CD4-positive, alpha-beta T cell (primary cell): Measurements from ENCODE around the gene REEP6. TPM values are rescaled to one million over a fixed set of nuclear protein-coding genes. Genes with fewer than 3 reads are reported as not detected.

Source experiments
- ATAC-seq: fragments of 200-7000 bp; cut with Tn5 transposase; one replicate; pipeline ENCODE4 v1.10.0; 2022; ENCODE audit warnings: mild to moderate bottlenecking; ENCODE audit not compliant: poor library complexity
- CTCF ChIA-PET: fragments of 350-600 bp; sonication (Branson Sonifier 250); formaldehyde crosslinking; loops from one replicate; lab custom pipeline; 2021; ENCODE audit warnings: antibody characterized with exemption, inconsistent platforms; lab: Charles Lee
- POLR2A ChIA-PET: fragments of 350-600 bp; sonication (Branson Sonifier 250); formaldehyde crosslinking; loops from one replicate; lab custom pipeline; 2021; ENCODE audit warnings: antibody characterized with exemption, inconsistent platforms; lab: Charles Lee
- DNase-seq, 14 experiments: peaks; one replicate each; pipeline ENCODE4 v3.0.0-alpha.2; 2013 to 2020; ENCODE audit warnings: mixed read lengths in 2 of 14
- H3K27ac ChIP-seq, 2 donors: one replicate each; pipeline versions ENCODE4 v1.5.1 to v1.7.0; 2013; ENCODE audit warnings: low read length in 2 of 2, low read depth in 1 of 2, mild to moderate bottlenecking in 1 of 2
- H3K27me3 ChIP-seq, 2 experiments: 1 replicate in 1 of 2; 2 replicates in 1 of 2; pipeline versions ENCODE4 v1.6.1 to v1.7.0; 2013; ENCODE audit warnings: low read length in 2 of 2, control low read depth in 1 of 2, mild to moderate bottlenecking in 1 of 2, moderate library complexity in 1 of 2; ENCODE audit not compliant: insufficient read depth in 2 of 2, control insufficient read depth in 1 of 2
- H3K36me3 ChIP-seq: one replicate; pipeline ENCODE4 v1.6.1; 2013; ENCODE audit warnings: low read length, control low read depth; ENCODE audit not compliant: insufficient read depth
- H3K4me1 ChIP-seq: one replicate; pipeline ENCODE4 v1.6.1; 2013; ENCODE audit warnings: low read length, control low read depth; ENCODE audit not compliant: insufficient read depth
- H3K4me3 ChIP-seq: one replicate; pipeline ENCODE4 v1.5.1; 2013; ENCODE audit warnings: mild to moderate bottlenecking, low read length, moderate library complexity
- H3K9me3 ChIP-seq, 2 experiments: 1 replicate in 1 of 2; 2 replicates in 1 of 2; pipeline versions ENCODE4 v1.6.1 to v1.7.0; 2013; ENCODE audit warnings: low read length in 2 of 2, mild to moderate bottlenecking in 2 of 2, control low read depth in 1 of 2, moderate library complexity in 1 of 2; ENCODE audit not compliant: control insufficient read depth in 1 of 2, insufficient read depth in 1 of 2
- H3K27ac Mint-ChIP-seq: one replicate; pipeline ENCODE4 v1.8.0; 2020; ENCODE audit warnings: mixed read lengths
- H3K27me3 Mint-ChIP-seq: one replicate; pipeline ENCODE4 v1.8.0; 2021; ENCODE audit warnings: mixed read lengths
- H3K36me3 Mint-ChIP-seq: one replicate; pipeline ENCODE4 v1.8.0; 2021; ENCODE audit warnings: low read depth, mixed read lengths
- H3K4me1 Mint-ChIP-seq: one replicate; pipeline ENCODE4 v1.8.0; 2021; ENCODE audit warnings: low read depth, mixed read lengths
- H3K4me3 Mint-ChIP-seq: one replicate; pipeline ENCODE4 v1.8.0; 2020; ENCODE audit warnings: mild to moderate bottlenecking, mixed read lengths
- H3K9me3 Mint-ChIP-seq: one replicate; pipeline ENCODE4 v1.8.0; 2020; ENCODE audit warnings: mixed read lengths
- intact Hi-C, 2 experiments: fragments of 100-400 bp; cut with DNase I in 1 of 2; cut with micrococcal nuclease in 1 of 2; formaldehyde crosslinking; loops; one replicate each; pipeline versions ENCODE4 v1.15.1 to v1.9.0; 2023 to 2025; cut with DNase I, micrococcal nuclease
- total RNA-seq, 174 experiments: library from RNA in 2 of 174; stranded (reverse) in 2 of 174; gene quantifications; one replicate each; pipeline ENCODE4 v1.2.3 and lab custom pipeline; 2021 to 2026
- TF ChIP-seq, protein P1 (sequence below): fragments of 200-600 bp; IDR thresholded peaks from one replicate; pipeline ENCODE4 v1.8.0; 2022; ENCODE audit warnings: antibody characterized with exemption, mild to moderate bottlenecking

Gene REEP6
- total RNA-seq, 2 experiments from 2014 or later: 2.2 to 2.8 TPM

DNA sequence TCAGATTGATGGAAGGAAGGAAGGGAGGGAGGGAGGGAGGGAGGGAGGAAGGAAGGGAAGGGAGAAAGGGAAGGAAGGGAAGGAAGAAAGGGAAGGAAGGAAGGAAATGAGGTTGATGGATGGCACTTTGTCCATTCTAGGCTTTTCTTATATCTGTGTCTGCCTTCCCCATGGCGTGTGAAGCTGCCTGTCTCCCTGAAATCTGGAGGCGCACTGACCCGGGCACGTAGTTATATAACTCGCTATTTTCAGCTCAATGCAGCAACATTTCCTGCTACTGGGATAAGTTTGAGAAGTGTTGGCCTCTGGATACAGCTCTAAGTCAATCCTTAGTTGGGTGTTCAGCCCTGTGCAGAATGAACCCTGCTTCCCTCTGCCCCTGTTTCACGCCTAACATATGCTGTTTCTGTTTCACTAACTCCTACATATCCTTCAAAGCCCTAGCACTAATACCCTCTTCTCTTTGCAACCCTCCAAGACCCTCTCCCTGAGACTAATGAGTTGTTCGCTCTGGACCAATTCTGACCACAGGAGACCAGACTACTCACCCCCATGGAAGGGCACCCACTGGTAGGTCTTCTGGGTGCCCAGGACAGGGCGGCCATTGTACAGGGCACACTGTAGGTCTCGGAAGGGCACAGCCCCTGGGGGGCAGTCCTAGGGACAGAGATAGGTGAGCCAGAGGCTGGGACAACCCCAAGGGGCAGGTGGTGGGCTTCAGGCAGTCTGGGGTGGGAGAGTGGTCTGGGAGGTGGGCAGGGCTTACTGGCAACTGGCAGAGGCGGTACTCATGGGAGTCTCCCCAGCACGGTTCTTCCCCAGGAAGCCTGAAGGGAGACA, 18.8 kb downstream of the REEP6 start:
- ChIA-PET POLR2A (interaction anchor here (2.0 kb wide), 1 partner anchor 19 kb away, joined by 7 read pairs; the partner anchor contains the start of genes PCSK4 and REEP6), CTCF (interaction anchor here (1.2 kb wide), 1 partner anchor 36 kb away, joined by 5 read pairs; no protein-coding TSS in a partner anchor)

DNA sequence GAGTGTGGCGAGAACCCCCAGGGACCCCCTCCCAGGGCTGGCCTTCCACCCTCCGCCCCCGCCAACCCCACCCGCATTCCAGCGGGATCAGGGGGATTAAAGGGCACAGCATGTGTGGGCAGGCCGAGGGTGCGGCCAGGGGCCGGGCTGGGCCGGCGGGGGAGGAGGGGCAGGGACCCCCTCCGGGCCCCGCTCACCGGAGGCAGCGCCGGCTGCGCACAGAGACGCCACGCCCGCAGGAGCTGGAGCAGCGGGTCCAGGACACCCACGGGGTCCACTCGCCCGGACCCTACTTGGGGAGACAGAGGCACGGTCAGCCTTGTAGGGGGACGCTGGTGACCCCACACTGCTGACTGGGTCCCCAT, 19.4 kb downstream of the REEP6 start:
- peaks cover 0 to 28% of the 10 kb centered on the region in 2 experiments for H3K9me3 ChIP-seq
- peaks cover 43% of the 10 kb centered on the region for H3K4me1 ChIP-seq
- TF ChIP-seq, protein P1, sequence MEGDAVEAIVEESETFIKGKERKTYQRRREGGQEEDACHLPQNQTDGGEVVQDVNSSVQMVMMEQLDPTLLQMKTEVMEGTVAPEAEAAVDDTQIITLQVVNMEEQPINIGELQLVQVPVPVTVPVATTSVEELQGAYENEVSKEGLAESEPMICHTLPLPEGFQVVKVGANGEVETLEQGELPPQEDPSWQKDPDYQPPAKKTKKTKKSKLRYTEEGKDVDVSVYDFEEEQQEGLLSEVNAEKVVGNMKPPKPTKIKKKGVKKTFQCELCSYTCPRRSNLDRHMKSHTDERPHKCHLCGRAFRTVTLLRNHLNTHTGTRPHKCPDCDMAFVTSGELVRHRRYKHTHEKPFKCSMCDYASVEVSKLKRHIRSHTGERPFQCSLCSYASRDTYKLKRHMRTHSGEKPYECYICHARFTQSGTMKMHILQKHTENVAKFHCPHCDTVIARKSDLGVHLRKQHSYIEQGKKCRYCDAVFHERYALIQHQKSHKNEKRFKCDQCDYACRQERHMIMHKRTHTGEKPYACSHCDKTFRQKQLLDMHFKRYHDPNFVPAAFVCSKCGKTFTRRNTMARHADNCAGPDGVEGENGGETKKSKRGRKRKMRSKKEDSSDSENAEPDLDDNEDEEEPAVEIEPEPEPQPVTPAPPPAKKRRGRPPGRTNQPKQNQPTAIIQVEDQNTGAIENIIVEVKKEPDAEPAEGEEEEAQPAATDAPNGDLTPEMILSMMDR: no peak
- no peaks in the 10 kb centered on the region for H3K27me3 ChIP-seq
- Mint-ChIP-seq H3K27me3 (peaks cover 23% of the 10 kb centered on the region), H3K36me3 (no peaks in the 10 kb centered on the region), H3K4me3 (no peak overlapping the region), H3K9me3 (no peaks in the 10 kb centered on the region), H3K4me1 (peaks cover 24% of the 10 kb centered on the region), H3K27ac (no peak overlapping the region)
- DNase-seq (no peak), ATAC-seq (no peak)
- no peak overlapping the region for H3K4me3 ChIP-seq
- H3K36me3 ChIP-seq: no peaks in the 10 kb centered on the region
- H3K27ac ChIP-seq: no peak overlapping the region
- intact Hi-C loops: loop anchor here (5.0 kb wide), 2 partner anchors 33 to 73 kb away; partner anchors contain the start of genes C19orf25 (in 1 of the 2) and RPS15 (in 1 of the 2)
- POLR2A ChIA-PET: no interaction called here
- CTCF ChIA-PET: no interaction called here

More for the DNA sequence above, 18.8 kb downstream of the REEP6 start:
- Mint-ChIP-seq H3K4me1 (peaks cover 27% of the 10 kb centered on the region), H3K4me3 (peak overlapping the region; percentile 1), H3K36me3 (no peaks in the 10 kb centered on the region), H3K27me3 (peaks cover 25% of the 10 kb centered on the region), H3K27ac (peak overlapping the region; percentile 6), H3K9me3 (no peaks in the 10 kb centered on the region)
- no peaks in the 10 kb centered on the region for H3K36me3 ChIP-seq
- DNase-seq: no peak
- H3K27me3 ChIP-seq: no peaks in the 10 kb centered on the region
- intact Hi-C loops: loop anchor here (5.0 kb wide), 2 partner anchors 33 to 73 kb away; partner anchors contain the start of genes C19orf25 (in 1 of the 2) and RPS15 (in 1 of the 2)
- TF ChIP-seq, protein P1: no peak
- H3K4me3 ChIP-seq: no peak overlapping the region
- peaks cover 43% of the 10 kb centered on the region for H3K4me1 ChIP-seq
- no peak overlapping the region for H3K27ac ChIP-seq
- H3K9me3 ChIP-seq: peaks cover 0 to 28% of the 10 kb centered on the region in 2 experiments
- no peak for ATAC-seq

DNA sequence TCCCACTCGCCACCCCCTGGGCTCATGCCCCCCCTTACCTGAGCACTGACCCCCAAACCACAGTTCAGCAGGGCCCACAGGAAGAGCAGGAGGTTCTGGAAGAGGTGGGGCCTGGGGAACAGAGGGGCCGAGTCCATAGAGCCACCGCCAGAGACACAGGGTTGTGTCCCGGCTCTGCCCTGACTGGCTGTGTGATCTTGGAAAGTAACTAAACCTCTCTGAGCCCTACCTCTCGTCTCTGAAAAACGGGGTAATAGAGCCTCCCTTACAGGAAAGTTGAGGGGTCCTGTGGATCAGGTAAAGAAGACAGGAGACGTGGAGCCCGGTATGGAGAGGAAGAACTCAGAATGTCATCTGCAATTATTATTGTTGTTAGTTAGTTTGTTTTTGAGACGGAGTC, 19.8 kb downstream of the REEP6 start:
- intact Hi-C loops: loop anchor here (5.0 kb wide), 2 partner anchors 34 to 74 kb away; partner anchors contain the start of genes C19orf25 (in 1 of the 2) and RPS15 (in 1 of the 2)
- Histone ChIP-seq H3K27me3 (no peaks in the 10 kb centered on the region), H3K9me3 (peaks cover 0 to 28% of the 10 kb centered on the region in 2 experiments), H3K4me1 (peaks cover 43% of the 10 kb centered on the region), H3K36me3 (no peaks in the 10 kb centered on the region), H3K27ac (no peak overlapping the region), H3K4me3 (no peak overlapping the region)
- ATAC-seq: no peak
- no peak for DNase-seq
- H3K27ac Mint-ChIP-seq: no peak overlapping the region
- H3K4me3 Mint-ChIP-seq: peak overlapping the region; percentile 58
- ChIA-PET POLR2A (no interaction called here), CTCF (no interaction called here)
- no peaks in the 10 kb centered on the region for H3K36me3 Mint-ChIP-seq
- TF ChIP-seq, protein P1: no peak
- peaks cover 20% of the 10 kb centered on the region for H3K4me1 Mint-ChIP-seq
- no peaks in the 10 kb centered on the region for H3K9me3 Mint-ChIP-seq
- H3K27me3 Mint-ChIP-seq: peaks cover 20% of the 10 kb centered on the region
